Gastrocnemius medialis (tissue), 4 donors: ENCODE measurements around the gene GSTM5.

Source experiments
- POLR2A ChIP-seq, 2 donors: fragments of 450-650 bp; IDR thresholded peaks; one replicate each; pipeline ENCODE4 v1.6.1; 2017; ENCODE audit warnings: antibody characterized with exemption in 2 of 2, mild to moderate bottlenecking in 2 of 2, moderate library complexity in 2 of 2
- TF ChIP-seq, protein P1 (sequence below), 5 experiments: fragments of 450-650 bp in 3 of 5; fragments of 200-600 bp in 2 of 5; sonication (generic) in 2 of 5; IDR thresholded peaks in 4 of 5; conservative IDR thresholded peaks in 1 of 5; 1 replicate in 4 of 5; 2 replicates in 1 of 5; pipeline ENCODE4 v1.5.1; 2016 to 2019; ENCODE audit warnings: antibody characterized with exemption in 5 of 5, mild to moderate bottlenecking in 3 of 5, moderate library complexity in 3 of 5

- TF ChIP-seq, protein P1, sequence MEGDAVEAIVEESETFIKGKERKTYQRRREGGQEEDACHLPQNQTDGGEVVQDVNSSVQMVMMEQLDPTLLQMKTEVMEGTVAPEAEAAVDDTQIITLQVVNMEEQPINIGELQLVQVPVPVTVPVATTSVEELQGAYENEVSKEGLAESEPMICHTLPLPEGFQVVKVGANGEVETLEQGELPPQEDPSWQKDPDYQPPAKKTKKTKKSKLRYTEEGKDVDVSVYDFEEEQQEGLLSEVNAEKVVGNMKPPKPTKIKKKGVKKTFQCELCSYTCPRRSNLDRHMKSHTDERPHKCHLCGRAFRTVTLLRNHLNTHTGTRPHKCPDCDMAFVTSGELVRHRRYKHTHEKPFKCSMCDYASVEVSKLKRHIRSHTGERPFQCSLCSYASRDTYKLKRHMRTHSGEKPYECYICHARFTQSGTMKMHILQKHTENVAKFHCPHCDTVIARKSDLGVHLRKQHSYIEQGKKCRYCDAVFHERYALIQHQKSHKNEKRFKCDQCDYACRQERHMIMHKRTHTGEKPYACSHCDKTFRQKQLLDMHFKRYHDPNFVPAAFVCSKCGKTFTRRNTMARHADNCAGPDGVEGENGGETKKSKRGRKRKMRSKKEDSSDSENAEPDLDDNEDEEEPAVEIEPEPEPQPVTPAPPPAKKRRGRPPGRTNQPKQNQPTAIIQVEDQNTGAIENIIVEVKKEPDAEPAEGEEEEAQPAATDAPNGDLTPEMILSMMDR (IDR thresholded peaks at IDR 0.05 in 4 of 5, conservative IDR thresholded peaks at IDR 0.05 in 1 of 5) = no peak
- no peak for TF ChIP-seq POLR2A (IDR thresholded peaks at IDR 0.05)
Measured at GRCh38 chr1:109721971-109722370, 9.9 kb downstream of the GSTM5 start.
